Thymus (tissue), 11 donors: ENCODE results near the gene FSIP1. TPM values are rescaled to one million over a fixed set of nuclear protein-coding genes. Genes with fewer than 3 reads are reported as not detected.
A peak's percentile ranks its signal among the peaks of the same experiment; 100 is the strongest.

ENCODE experiments used
- DNase-seq, 9 donors: peaks; one replicate each; pipeline ENCODE4 v3.0.0-alpha.2; 2013; ENCODE audit warnings: low spot score in 9 of 9, low read depth in 6 of 9, missing footprints in 1 of 9
- H3K27ac ChIP-seq, 2 donors: one replicate each; pipeline ENCODE4 v1.5.1; 2013; ENCODE audit warnings: control low read depth in 1 of 2, low read depth in 1 of 2, low read length in 1 of 2, mild to moderate bottlenecking in 1 of 2, moderate library complexity in 1 of 2
- H3K27me3 ChIP-seq, 2 donors: one replicate each; pipeline ENCODE4 v1.5.1; 2013; ENCODE audit warnings: low read length in 1 of 2; ENCODE audit not compliant: control insufficient read depth in 2 of 2, insufficient read depth in 1 of 2
- H3K36me3 ChIP-seq, 2 donors: one replicate each; pipeline ENCODE4 v1.5.1; 2013; ENCODE audit warnings: low read length in 1 of 2, mild to moderate bottlenecking in 1 of 2, moderate library complexity in 1 of 2; ENCODE audit not compliant: control insufficient read depth in 2 of 2, insufficient read depth in 2 of 2
- H3K4me1 ChIP-seq, 2 donors: one replicate each; pipeline ENCODE4 v1.5.1; 2013; ENCODE audit warnings: low read length in 2 of 2; ENCODE audit not compliant: control insufficient read depth in 2 of 2, insufficient read depth in 2 of 2
- H3K4me3 ChIP-seq, 2 donors: one replicate each; pipeline ENCODE4 v1.5.1; 2013; ENCODE audit warnings: low read length in 2 of 2, control low read depth in 1 of 2, mild to moderate bottlenecking in 1 of 2
- H3K9me3 ChIP-seq, 2 donors: one replicate each; pipeline ENCODE4 v1.5.1; 2013; ENCODE audit warnings: low read length in 1 of 2, mild to moderate bottlenecking in 1 of 2; ENCODE audit not compliant: control insufficient read depth in 2 of 2, insufficient read depth in 1 of 2
- WGBS: extraction: QIAGEN DNeasy Blood & Tissue Kit; methylation state at CpG from one replicate; pipeline ENCODE4 v1.1.7; 2013; 5-methylcytosine and 5-hydroxymethylcytosine counted together
- polyA plus RNA-seq: library from polyadenylated mRNA; stranded (reverse); fragments of 200-250 nt; gene quantifications from one replicate; pipeline ENCODE4 v1.2.3, GENCODE V29; 2013
- total RNA-seq: library from RNA; stranded (reverse); fragments of 120-200 nt; gene quantifications from one replicate; pipeline ENCODE4 v1.2.4, GENCODE V29; 2013
- donor health status: healthy.

Gene FSIP1
- total and polyA plus RNA-seq, 2 donors = 0.37 to 0.76 TPM

DNA sequence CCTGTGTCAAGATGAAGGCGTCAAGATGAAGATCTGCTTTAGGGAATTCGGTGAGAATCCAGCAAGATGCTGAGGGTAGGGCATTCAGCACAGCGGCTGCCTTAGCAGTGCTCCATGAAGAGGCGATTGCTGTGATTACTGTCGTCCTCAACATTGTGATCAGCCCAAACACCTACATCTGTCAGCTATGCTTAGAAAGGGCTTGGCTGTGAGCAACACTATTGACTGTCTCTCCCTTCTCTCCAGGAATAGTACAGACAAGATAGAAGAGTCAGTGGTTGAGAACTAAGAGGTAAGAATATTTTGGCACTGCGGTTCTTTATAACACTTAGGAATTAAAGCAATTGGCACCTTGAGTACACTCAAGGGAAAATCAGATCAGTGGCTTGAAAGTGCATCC is 110.5 kb downstream of the FSIP1 start:
- 96% methylated on average over 6 of the region's 6 CpGs for WGBS
- Histone ChIP-seq H3K4me3 (no peak overlapping the region), H3K9me3 (no peaks in the 10 kb centered on the region), H3K36me3 (no peaks in the 10 kb centered on the region), H3K27me3 (no peaks in the 10 kb centered on the region), H3K4me1 (no peaks in the 10 kb centered on the region), H3K27ac (no peak overlapping the region)
- DNase-seq = no peak

DNA sequence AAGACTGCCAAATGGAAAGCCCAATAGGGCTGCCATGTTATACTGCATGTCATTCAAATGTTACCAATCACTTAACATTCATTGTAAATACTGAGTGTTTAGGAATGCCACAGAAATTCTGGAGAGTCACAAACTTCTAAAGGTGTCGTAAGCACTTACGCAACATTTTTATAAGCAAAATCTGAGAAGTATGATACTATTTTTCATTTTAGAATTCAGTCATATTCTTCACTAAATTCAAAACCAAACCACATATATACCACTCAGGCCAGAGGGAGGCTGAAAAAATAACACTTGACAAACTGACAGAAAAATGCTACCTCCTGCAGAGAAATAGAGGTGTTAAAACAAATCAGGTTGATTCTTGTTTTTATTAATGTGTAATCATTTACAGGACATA is 112.0 kb downstream of the FSIP1 start:
- Histone ChIP-seq H3K4me3 (no peak overlapping the region), H3K9me3 (no peaks in the 10 kb centered on the region), H3K27ac (no peak overlapping the region), H3K36me3 (no peaks in the 10 kb centered on the region), H3K27me3 (no peaks in the 10 kb centered on the region), H3K4me1 (no peaks in the 10 kb centered on the region)
- DNase-seq = no peak
- 99% methylated on average over 2 of the region's 2 CpGs for WGBS

GRCh38 chr15:39669661-39670060 is 113.0 kb downstream of the FSIP1 start:
- H3K27me3 ChIP-seq = no peaks in the 10 kb centered on the region
- H3K4me3 ChIP-seq = no peak overlapping the region
- no peaks in the 10 kb centered on the region for H3K4me1 ChIP-seq
- WGBS = 91% methylated on average over 2 of the region's 2 CpGs
- no peaks in the 10 kb centered on the region for H3K9me3 ChIP-seq
- no peak overlapping the region for H3K27ac ChIP-seq
- H3K36me3 ChIP-seq = no peaks in the 10 kb centered on the region
- DNase-seq = no peak

GRCh38 chr15:39669241-39669640 is 113.4 kb downstream of the FSIP1 start:
- Histone ChIP-seq H3K27me3 (no peaks in the 10 kb centered on the region), H3K27ac (no peak overlapping the region), H3K36me3 (no peaks in the 10 kb centered on the region), H3K9me3 (no peaks in the 10 kb centered on the region), H3K4me1 (no peaks in the 10 kb centered on the region), H3K4me3 (no peak overlapping the region)
- 94% methylated on average over 1 of the region's 1 CpG for WGBS
- DNase-seq = no peak

- DNase-seq = no peak
Measured at GRCh38 chr15:39668457-39668856, 114.2 kb downstream of the FSIP1 start.

DNA sequence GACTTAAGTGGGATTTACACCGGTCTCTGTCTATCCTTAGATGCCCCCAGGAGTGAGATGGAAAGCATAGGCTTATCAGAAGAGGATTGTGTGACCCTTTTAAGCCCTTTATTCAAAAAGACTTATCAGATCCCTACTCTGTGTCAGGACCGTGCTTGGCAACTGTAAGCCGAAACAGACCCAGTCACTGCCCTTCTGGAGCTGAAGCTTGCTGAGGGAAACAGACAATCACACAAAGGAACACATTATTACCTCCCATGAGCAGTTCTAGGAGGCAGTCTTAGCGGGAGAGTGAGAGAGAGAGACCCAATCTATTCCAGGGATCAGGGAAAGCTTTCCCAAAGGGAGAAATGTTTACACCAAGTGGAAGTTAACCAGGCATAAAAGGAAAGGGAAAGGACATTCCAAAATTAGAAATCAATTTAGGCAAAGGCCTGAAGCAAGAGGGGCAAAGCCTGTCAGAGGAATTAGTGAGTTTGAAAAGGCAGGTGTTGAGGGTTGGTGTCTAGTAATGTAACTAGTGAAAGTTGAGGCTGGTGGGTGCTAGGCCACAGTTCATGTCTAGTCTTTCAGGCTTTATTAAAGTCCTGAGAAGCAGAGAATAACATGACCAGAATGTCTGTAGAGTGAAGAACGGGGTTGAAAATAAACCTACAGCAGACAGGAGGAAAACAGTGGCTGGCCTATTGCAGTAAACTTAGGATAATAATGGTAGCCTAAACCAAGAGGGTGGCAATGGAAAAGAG is 115.1 kb downstream of the FSIP1 start:
- no peak for DNase-seq
- Histone ChIP-seq H3K4me1 (no peaks in the 10 kb centered on the region), H3K27me3 (no peaks in the 10 kb centered on the region), H3K27ac (no peak overlapping the region), H3K9me3 (no peaks in the 10 kb centered on the region), H3K36me3 (no peaks in the 10 kb centered on the region), H3K4me3 (no peak overlapping the region)
- 98% methylated on average over 5 of the region's 5 CpGs for whole genome bisulfite sequencing

More at GRCh38 chr15:39668457-39668856, 114.2 kb downstream of the FSIP1 start:
- Histone ChIP-seq H3K27me3 (no peaks in the 10 kb centered on the region), H3K4me1 (no peaks in the 10 kb centered on the region), H3K9me3 (no peaks in the 10 kb centered on the region), H3K27ac (no peak overlapping the region), H3K36me3 (no peaks in the 10 kb centered on the region), H3K4me3 (no peak overlapping the region)
- 98% methylated on average over 4 of the region's 4 CpGs for WGBS

GRCh38 chr15:39666677-39667076 is 116.0 kb downstream of the FSIP1 start:
- Histone ChIP-seq H3K4me3 (no peak overlapping the region), H3K4me1 (no peaks in the 10 kb centered on the region), H3K27me3 (no peaks in the 10 kb centered on the region), H3K36me3 (no peaks in the 10 kb centered on the region), H3K27ac (no peak overlapping the region), H3K9me3 (no peaks in the 10 kb centered on the region)
- WGBS = 98% methylated on average over 3 of the region's 3 CpGs
- no peak for DNase-seq

DNA sequence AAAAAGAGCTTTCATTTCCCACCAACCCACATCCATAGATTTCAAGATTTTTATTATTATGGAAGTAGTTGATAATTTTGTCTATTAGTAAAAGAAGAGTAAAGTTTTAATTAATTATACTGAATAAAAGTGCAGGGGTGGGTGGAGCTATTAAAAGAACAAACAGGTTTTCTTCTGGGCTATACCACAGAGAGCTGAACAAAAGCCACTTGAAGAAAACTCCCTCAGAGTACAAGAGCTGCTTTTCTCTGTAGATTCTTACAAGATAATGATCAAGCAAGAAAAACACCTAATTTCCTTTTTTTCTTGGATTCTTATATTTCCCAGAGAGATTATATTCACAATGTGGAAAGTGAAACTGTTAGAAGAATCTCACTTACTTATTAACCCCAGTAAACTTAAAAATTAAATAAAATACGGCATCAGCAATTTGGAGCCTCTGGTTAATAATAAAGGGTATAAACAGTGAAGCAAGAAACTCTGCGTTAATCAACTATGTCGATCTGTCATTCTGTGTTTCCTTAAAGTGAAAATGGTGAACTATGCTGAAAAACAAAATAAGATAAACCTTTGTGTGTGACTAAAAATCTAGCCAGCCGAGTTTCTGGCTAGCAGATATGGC is 116.9 kb downstream of the FSIP1 start:
- peak in 1 of 9 donors; percentile 7 for DNase-seq

DNA sequence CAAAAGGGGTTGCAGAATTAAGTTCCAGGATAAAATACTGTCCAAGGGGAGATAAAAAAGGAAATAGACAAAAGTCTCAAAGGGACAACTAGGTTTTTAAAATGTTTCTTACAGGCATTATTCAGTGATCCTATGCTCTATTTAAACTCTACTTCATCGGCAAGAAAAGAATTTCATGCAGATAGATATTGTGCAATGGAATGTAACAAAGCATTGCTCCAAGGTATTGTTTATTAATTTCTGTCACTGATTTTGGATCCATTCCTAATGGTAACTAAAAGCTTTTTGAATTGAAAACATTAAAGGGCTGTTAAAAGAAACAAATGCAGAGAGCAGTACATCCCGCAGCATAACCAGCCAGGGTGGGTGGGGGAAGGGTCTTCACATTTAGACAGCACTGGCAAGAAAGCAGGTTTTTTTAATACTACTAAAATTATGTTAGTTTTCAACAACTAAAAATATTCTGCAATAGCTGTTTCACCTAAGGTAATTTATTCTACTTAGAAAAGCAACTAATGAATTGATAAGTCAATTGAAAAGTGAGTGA is 118.9 kb downstream of the FSIP1 start:
- no peak for DNase-seq
- Histone ChIP-seq H3K4me3 (no peak overlapping the region), H3K36me3 (no peaks in the 10 kb centered on the region), H3K27me3 (no peaks in the 10 kb centered on the region), H3K4me1 (no peaks in the 10 kb centered on the region), H3K27ac (no peak overlapping the region), H3K9me3 (no peaks in the 10 kb centered on the region)
- 88% methylated on average over 2 of the region's 2 CpGs for WGBS

More for the DNA sequence above, 116.9 kb downstream of the FSIP1 start:
- no peaks in the 10 kb centered on the region for H3K9me3 ChIP-seq
- no peaks in the 10 kb centered on the region for H3K27me3 ChIP-seq
- no peaks in the 10 kb centered on the region for H3K4me1 ChIP-seq
- WGBS = 84% methylated on average over 4 of the region's 4 CpGs
- no peak overlapping the region for H3K4me3 ChIP-seq
- H3K36me3 ChIP-seq = no peaks in the 10 kb centered on the region
- no peak overlapping the region for H3K27ac ChIP-seq
